Measurements from ENCODE around the gene PYCR2. TPM values are rescaled to one million over a fixed set of nuclear protein-coding genes. Genes with fewer than 3 reads are reported as not detected.
"Not testable (repeated sequence)": the region's sequence is repeated elsewhere in the genome, so short reads cannot be mapped to it uniquely, and the experiment has no call there.

PYCR2 gene
- total and polyA plus RNA-seq, 10 of the 15 experiments (the other 5 are each of a cell fraction or from before 2014, with no cell fraction given): 1.7 to 81.8 (median 54.9) TPM

DNA sequence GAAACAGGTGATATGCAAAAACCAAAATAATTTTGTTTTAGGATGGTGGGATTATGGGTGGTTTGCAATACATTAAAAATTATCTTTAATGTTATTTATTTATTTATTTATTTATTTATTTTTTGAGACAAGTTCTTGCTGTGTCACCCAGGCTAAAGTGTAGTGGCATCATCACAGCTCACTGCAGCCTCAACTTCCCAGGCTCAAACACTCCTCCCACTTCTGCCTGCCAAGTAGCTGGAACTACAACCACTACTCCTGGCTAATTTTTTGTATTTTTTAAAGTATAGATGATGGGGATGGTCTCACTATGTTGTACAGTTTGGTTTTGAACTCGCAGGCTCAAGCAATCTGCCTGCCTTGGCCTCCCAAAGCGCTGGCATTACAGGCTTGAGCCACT lies 6.5 kb upstream of the PYCR2 start:
- ChIA-PET SMC1A (ENCODE audit: uncharacterized antibody, unreplicated experiment) (interaction anchor here (0.5 to 0.8 kb wide), 2 partner anchors 33 to 368 kb away, joined by 3 read pairs; no protein-coding TSS in a partner anchor), POLR2A (interaction anchor here (0.6 kb wide), 1 partner anchor 143 kb away, joined by 4 read pairs; no protein-coding TSS in a partner anchor), RAD21 (ENCODE audit: unreplicated experiment) (no interaction called here), CTCF (interaction anchor here (0.9 to 1.4 kb wide), 3 partner anchors 18 to 452 kb away, joined by 3 to 7 read pairs (median 7); no protein-coding TSS in a partner anchor)
- DNase-seq (ENCODE audit: low read depth, low spot score) (no peak), FAIRE-seq (no peak), ATAC-seq (no peak)
- no peak overlapping the region for H3K9ac ChIP-seq (ENCODE audit: control insufficient read depth, insufficient read depth, low read length)
- no peaks in the 10 kb centered on the region for H4K20me1 ChIP-seq (ENCODE audit: control insufficient read depth, insufficient read depth)
- WGBS (ENCODE audit: insufficient coverage, insufficient replicate concordance, low lambda C conversion rate, missing lambda C conversion rate): 48% methylated on average over 2 of the region's 2 CpGs
- no peaks in the 10 kb centered on the region for H3K4me1 ChIP-seq (ENCODE audit: control insufficient read depth, insufficient read depth, low read length)
- no peak overlapping the region for H2AFZ ChIP-seq (ENCODE audit: control insufficient read depth, low read depth, low read length)
- no peaks in the 10 kb centered on the region for H3K9me3 ChIP-seq (replicated peaks; ENCODE audit: control insufficient read depth, insufficient read depth, low read length)
- BruUV-seq (replicated peaks): no TSS peak
- H3K27ac ChIP-seq (ENCODE audit: control insufficient read depth, insufficient read depth): no peak overlapping the region
- in situ Hi-C loops (cut with MboI): no loop called here
- H3K36me3 ChIP-seq (ENCODE audit: control insufficient read depth in 2 of 2, insufficient read depth in 2 of 2, low read length in 1 of 2): no peaks in the 10 kb centered on the region
- intact Hi-C loops (cut with micrococcal nuclease; ENCODE audit: unreplicated experiment): no loop called here
- no peak overlapping the region for H3K4me3 ChIP-seq
- H3K27me3 ChIP-seq (replicated peaks in 1 of 2; ENCODE audit: control insufficient read depth in 2 of 2, insufficient read depth in 2 of 2, low read length in 1 of 2): no peaks in the 10 kb centered on the region
- H3K79me2 ChIP-seq (ENCODE audit: control insufficient read depth, insufficient read depth, low read length): no peaks in the 10 kb centered on the region
- no peak overlapping the region for H3K4me2 ChIP-seq (ENCODE audit: control insufficient read depth, insufficient read depth)
- no peak for TF ChIP-seq CHD4 (IDR thresholded peaks at IDR 0.05)

DNA sequence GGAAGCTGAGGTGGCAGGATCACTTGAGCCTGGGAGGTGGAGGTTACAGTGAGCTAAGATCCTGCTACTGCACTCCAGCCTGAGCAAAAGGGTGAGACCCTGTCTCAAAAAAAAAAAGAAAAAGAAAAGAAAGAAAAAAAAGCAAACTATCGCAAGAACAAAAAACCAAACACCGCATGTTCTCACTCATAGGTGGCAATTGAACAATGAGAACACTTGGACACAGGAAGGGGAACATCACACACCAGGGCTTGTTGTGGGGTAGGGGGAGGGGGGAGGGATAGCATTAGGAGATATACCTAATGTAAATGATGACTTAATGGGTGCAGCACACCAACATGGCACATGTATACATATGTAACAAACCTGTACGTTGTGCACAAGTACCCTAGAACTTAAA lies 5.4 kb upstream of the PYCR2 start:
- BruUV-seq (replicated peaks); H2AFZ ChIP-seq (ENCODE audit: control insufficient read depth, low read depth, low read length); ATAC-seq; H3K27me3 ChIP-seq (replicated peaks in 1 of 2; ENCODE audit: control insufficient read depth in 2 of 2, insufficient read depth in 2 of 2, low read length in 1 of 2); H4K20me1 ChIP-seq (ENCODE audit: control insufficient read depth, insufficient read depth); intact Hi-C loops (cut with micrococcal nuclease; ENCODE audit: unreplicated experiment); in situ Hi-C loops (cut with MboI); H3K79me2 ChIP-seq (ENCODE audit: control insufficient read depth, insufficient read depth, low read length); H3K27ac ChIP-seq (ENCODE audit: control insufficient read depth, insufficient read depth); POLR2A ChIA-PET; FAIRE-seq; H3K4me1 ChIP-seq (ENCODE audit: control insufficient read depth, insufficient read depth, low read length); H3K9ac ChIP-seq (ENCODE audit: control insufficient read depth, insufficient read depth, low read length); H3K4me2 ChIP-seq (ENCODE audit: control insufficient read depth, insufficient read depth); DNase-seq (ENCODE audit: low read depth, low spot score); RAD21 ChIA-PET (ENCODE audit: unreplicated experiment); H3K36me3 ChIP-seq (ENCODE audit: control insufficient read depth in 2 of 2, insufficient read depth in 2 of 2, low read length in 1 of 2); H3K4me3 ChIP-seq; SMC1A ChIA-PET (ENCODE audit: uncharacterized antibody, unreplicated experiment); H3K9me3 ChIP-seq (replicated peaks; ENCODE audit: control insufficient read depth, insufficient read depth, low read length): not testable (repeated sequence)
- 100% methylated on average over 3 of the region's 3 CpGs for WGBS (ENCODE audit: insufficient coverage, insufficient replicate concordance, low lambda C conversion rate, missing lambda C conversion rate)
- CTCF ChIA-PET: interaction anchor here (0.6 to 1.1 kb wide), 2 partner anchors 18 to 118 kb away, joined by 3 read pairs; no protein-coding TSS in a partner anchor
